Endothelial cell of umbilical vein (primary cell): ENCODE data around the gene PEAK3. TPM values are rescaled to one million over a fixed set of nuclear protein-coding genes. Genes with fewer than 3 reads are reported as not detected.
"Not testable (repeated sequence)": the region's sequence is repeated elsewhere in the genome, so short reads cannot be mapped to it uniquely, and the experiment has no call there.

Experiments
- BruUV-seq: library from RNA; stranded (reverse); fragments of 400-500 nt; replicated peaks from 2 replicates; lab custom pipeline; 2021; lab: Mats Ljungman, UMichigan
- CTCF ChIA-PET: fragments of 300-600, 350-600 bp; sonication (Branson Sonifier 250); formaldehyde crosslinking; loops from one replicate; lab custom pipeline; 2021; ENCODE audit warnings: antibody characterized with exemption, inconsistent platforms; lab: Charles Lee
- POLR2A ChIA-PET: fragments of 300-600, 350-600 bp; sonication (Branson Sonifier 250); formaldehyde crosslinking; loops from one replicate; lab custom pipeline; 2021; ENCODE audit warnings: antibody characterized with exemption, inconsistent platforms; lab: Charles Lee
- DNase-seq: peaks from one replicate; pipeline ENCODE4 v3.0.0-alpha.2; 2011; ENCODE audit warnings: low read depth, low spot score
- FAIRE-seq: peaks from 2 replicates; lab custom pipeline; 2011; peaks lifted over from hg19 to GRCh38; lab: Jason Lieb, UNC
- H2AFZ ChIP-seq: 2 replicates; pipeline ENCODE4 v1.6.0; 2012; ENCODE audit warnings: low read depth, low read length, control low read depth, inconsistent platforms
- H3K27ac ChIP-seq: 2 replicates; pipeline ENCODE4 v1.5.1; 2011; ENCODE audit warnings: low read depth, mild to moderate bottlenecking, control low read depth, low read length, moderate library complexity; ENCODE audit not compliant: insufficient read depth
- H3K27me3 ChIP-seq, 2 experiments: 2 replicates each; pipeline versions ENCODE4 v1.6.0 to v1.6.1; 2011; ENCODE audit warnings: low read length in 2 of 2, mixed read lengths in 1 of 2; ENCODE audit not compliant: control insufficient read depth in 2 of 2, insufficient read depth in 2 of 2
- H3K36me3 ChIP-seq, 2 experiments: 2 replicates in 1 of 2; 3 replicates in 1 of 2; pipeline ENCODE4 v1.5.1; 2011; ENCODE audit warnings: low read length in 2 of 2, mild to moderate bottlenecking in 1 of 2, moderate library complexity in 1 of 2; ENCODE audit not compliant: control insufficient read depth in 2 of 2, insufficient read depth in 2 of 2; ENCODE audit errors: extremely low read depth in 1 of 2
- H3K4me1 ChIP-seq: 3 replicates; pipeline ENCODE4 v1.5.1; 2011; ENCODE audit warnings: mild to moderate bottlenecking, low read length; ENCODE audit not compliant: control insufficient read depth, insufficient read depth; ENCODE audit errors: extremely low read depth
- H3K4me2 ChIP-seq: 2 replicates; pipeline ENCODE4 v1.6.1; 2011; ENCODE audit warnings: low read length, control low read depth, mixed read lengths; ENCODE audit not compliant: insufficient read depth
- H3K4me3 ChIP-seq, 3 experiments: fragments of 200-600 bp in 1 of 3; sonication (generic), shearing (Covaris generic) in 1 of 3; replicated peaks in 1 of 3; 2 replicates each; pipeline ENCODE4 v1.5.1; 2011 to 2016; ENCODE audit warnings: control low read depth in 3 of 3, low read length in 3 of 3, mild to moderate bottlenecking in 2 of 3, inconsistent platforms in 1 of 3, low read depth in 1 of 3, moderate library complexity in 1 of 3; ENCODE audit not compliant: insufficient read depth in 1 of 3
- H3K79me2 ChIP-seq: 2 replicates; pipeline ENCODE4 v1.6.0; 2012; ENCODE audit warnings: low read length, inconsistent platforms; ENCODE audit not compliant: control insufficient read depth, insufficient read depth
- H3K9ac ChIP-seq: replicated peaks from 2 replicates; pipeline ENCODE3; 2011; ENCODE audit warnings: low read length, control low read depth; ENCODE audit not compliant: insufficient read depth; ENCODE audit errors: extremely low read depth
- H3K9me1 ChIP-seq: replicated peaks from 3 replicates; pipeline ENCODE4 v1.6.0; 2011; ENCODE audit warnings: mild to moderate bottlenecking, low read length; ENCODE audit not compliant: control insufficient read depth, insufficient read depth; ENCODE audit errors: extremely low read depth
- H3K9me3 ChIP-seq: replicated peaks from 2 replicates; pipeline ENCODE4 v1.5.1; 2012; ENCODE audit warnings: low read length, inconsistent platforms; ENCODE audit not compliant: control insufficient read depth, insufficient read depth
- H4K20me1 ChIP-seq: replicated peaks from 2 replicates; pipeline ENCODE3; 2011; ENCODE audit warnings: mild to moderate bottlenecking, low read length; ENCODE audit not compliant: control insufficient read depth, insufficient read depth; ENCODE audit errors: extremely low read depth
- GATA2 ChIP-seq: IDR thresholded peaks from 2 replicates; pipeline ENCODE4 v1.7.0; 2011; ENCODE audit warnings: low read depth, mild to moderate bottlenecking, moderate library complexity, mixed read lengths, low read length; ENCODE audit not compliant: insufficient read length, insufficient read depth
- JUN ChIP-seq: IDR thresholded peaks from 2 replicates; pipeline ENCODE4 v1.6.1; 2011; ENCODE audit warnings: borderline replicate concordance, low read depth; ENCODE audit not compliant: insufficient read length, insufficient read depth
- MAX ChIP-seq: IDR thresholded peaks from 2 replicates; pipeline ENCODE4 v1.6.1; 2011; ENCODE audit not compliant: insufficient read depth, insufficient read length
- MYC ChIP-seq: IDR thresholded peaks from one replicate; pipeline ENCODE4 v1.6.1; 2011; ENCODE audit warnings: mild to moderate bottlenecking, low read depth, low read length
- POLR2A ChIP-seq: IDR thresholded peaks from 2 replicates; pipeline ENCODE4 v1.6.1; 2012; ENCODE audit warnings: low read depth, mild to moderate bottlenecking, control low read depth, low read length
- POLR2AphosphoS5 ChIP-seq: IDR thresholded peaks from 2 replicates; pipeline ENCODE4 v1.6.1; 2012; ENCODE audit warnings: low read depth, mild to moderate bottlenecking, control low read depth, low read length, moderate library complexity; ENCODE audit not compliant: insufficient read depth
- dilution Hi-C: fragments of 300-500 bp; cut with MboI; formaldehyde crosslinking; loops from one replicate; pipeline ENCODE4 v1.15.0; 2019; ENCODE audit warnings: low sequenced_read_pairs; ENCODE audit not compliant: extremely low pct_ligation_motif_present
- intact Hi-C: fragments of 100-400 bp; cut with micrococcal nuclease; formaldehyde crosslinking; loops from one replicate; pipeline ENCODE4 v1.10.0; 2022
- polyA plus RNA-seq, 4 experiments: library from polyadenylated mRNA; depleted of rRNA in 3 of 4; stranded (reverse) in 3 of 4; unstranded in 1 of 4; fragments of >200 nt; gene quantifications; 2 replicates each; pipeline versions ENCODE4 v1.2.1 to v1.2.3, GENCODE V29; 2011 to 2012; ENCODE audit warnings: missing spikeins in 1 of 4
- total RNA-seq: library from RNA; stranded (reverse); gene quantifications from 2 replicates; pipeline ENCODE4 v1.2.3, GENCODE V29; 2021

The PEAK3 gene
- total and polyA plus RNA-seq, 2 donors (not counting 3 experiments of a cell fraction or from before 2014, with no cell fraction given): 0.03 TPM; not detected in 1

- Histone ChIP-seq H3K4me3 (no peak overlapping the region), H3K27ac (no peak overlapping the region), H2AFZ (no peak overlapping the region), H3K9me1 (no peaks in the 10 kb centered on the region), H4K20me1 (no peaks in the 10 kb centered on the region), H3K4me2 (no peak overlapping the region), H3K4me1 (peaks cover 9% of the 10 kb centered on the region), H3K9ac (no peak overlapping the region), H3K9me3 (no peaks in the 10 kb centered on the region), H3K27me3 (peaks cover 2 to 6% of the 10 kb centered on the region in 2 experiments), H3K36me3 (no peaks in the 10 kb centered on the region), H3K79me2 (no peaks in the 10 kb centered on the region)
- FAIRE-seq (no peak), DNase-seq (no peak)
- intact Hi-C loops: no loop called here
- no peak for TF ChIP-seq POLR2A
- TF ChIP-seq GATA2: no peak
- no peak for TF ChIP-seq MYC
- TF ChIP-seq MAX: no peak
- TF ChIP-seq POLR2AphosphoS5: no peak
- TF ChIP-seq JUN: no peak
- ChIA-PET POLR2A (no interaction called here), CTCF (interaction anchor here (1.0 to 1.3 kb wide), 2 partner anchors 109 to 331 kb away, joined by 3 read pairs; no protein-coding TSS in a partner anchor)
- dilution Hi-C loops: no loop called here
- no TSS peak for BruUV-seq
These were observed 875 bp upstream of the PEAK3 start for GRCh38 chr19:2282862-2283237.

DNA sequence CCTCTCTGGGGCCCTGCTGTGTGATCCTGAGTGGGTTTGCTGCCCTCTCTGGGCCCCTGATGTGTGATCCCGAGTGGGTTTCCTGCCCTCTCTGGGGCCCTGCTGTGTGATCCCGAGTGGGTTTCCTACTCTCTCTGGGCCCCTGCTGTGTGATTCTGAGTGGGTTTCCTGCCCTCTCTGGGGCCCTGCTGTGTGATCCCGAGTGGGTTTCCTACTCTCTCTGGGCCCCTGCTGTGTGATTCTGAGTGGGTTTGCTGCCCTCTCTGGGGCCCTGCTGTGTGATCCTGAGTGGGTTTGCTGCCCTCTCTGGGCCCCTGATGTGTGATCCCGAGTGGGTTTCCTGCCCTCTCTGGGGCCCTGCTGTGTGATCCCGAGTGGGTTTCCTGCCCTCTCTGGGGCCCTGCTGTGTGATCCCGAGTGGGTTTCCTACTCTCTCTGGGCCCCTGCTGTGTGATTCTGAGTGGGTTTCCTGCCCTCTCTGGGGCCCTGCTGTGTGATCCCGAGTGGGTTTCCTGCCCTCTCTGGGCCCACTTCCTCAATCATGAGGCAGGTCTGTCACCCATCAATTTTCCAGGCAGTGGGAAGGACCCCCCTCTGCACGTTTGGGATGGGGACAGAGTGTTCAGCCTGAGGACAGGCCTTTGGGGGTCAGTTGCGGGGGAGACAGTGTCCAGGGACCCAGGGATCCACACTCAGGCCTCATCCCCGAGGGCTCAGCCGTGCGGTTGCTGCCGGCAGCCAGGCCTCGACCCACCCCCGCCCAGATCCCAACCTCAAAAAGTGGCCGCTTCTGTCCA is 512 bp downstream of the PEAK3 start:
- H3K4me2 ChIP-seq, dilution Hi-C loops, H3K9me1 ChIP-seq, H3K27ac ChIP-seq, FAIRE-seq, H3K9me3 ChIP-seq, intact Hi-C loops, H3K4me1 ChIP-seq, H4K20me1 ChIP-seq, H3K9ac ChIP-seq, BruUV-seq, H3K79me2 ChIP-seq, H3K36me3 ChIP-seq, H3K27me3 ChIP-seq, DNase-seq: not testable (repeated sequence)
- peak overlapping the region in 1 of 3 experiments; percentile 1 for H3K4me3 ChIP-seq
- H2AFZ ChIP-seq: peak overlapping the region; percentile 46
- CTCF ChIA-PET: interaction anchor here (1.3 kb wide), 1 partner anchor 332 kb away, joined by 3 read pairs; no protein-coding TSS in a partner anchor
- POLR2A ChIA-PET: interaction anchor here (0.7 kb wide), 1 partner anchor 13 kb away, joined by 9 read pairs; no protein-coding TSS in a partner anchor
